GM12801 (cell line): Measurements from ENCODE around the gene EEF2.

Source experiments
- TF ChIP-seq, protein P1 (sequence below): IDR thresholded peaks from one replicate; pipeline ENCODE4 v1.5.1; 2011; ENCODE audit warnings: control low read depth; ENCODE audit not compliant: insufficient read length; ENCODE audit errors: extremely low read depth

Gene EEF2

DNA sequence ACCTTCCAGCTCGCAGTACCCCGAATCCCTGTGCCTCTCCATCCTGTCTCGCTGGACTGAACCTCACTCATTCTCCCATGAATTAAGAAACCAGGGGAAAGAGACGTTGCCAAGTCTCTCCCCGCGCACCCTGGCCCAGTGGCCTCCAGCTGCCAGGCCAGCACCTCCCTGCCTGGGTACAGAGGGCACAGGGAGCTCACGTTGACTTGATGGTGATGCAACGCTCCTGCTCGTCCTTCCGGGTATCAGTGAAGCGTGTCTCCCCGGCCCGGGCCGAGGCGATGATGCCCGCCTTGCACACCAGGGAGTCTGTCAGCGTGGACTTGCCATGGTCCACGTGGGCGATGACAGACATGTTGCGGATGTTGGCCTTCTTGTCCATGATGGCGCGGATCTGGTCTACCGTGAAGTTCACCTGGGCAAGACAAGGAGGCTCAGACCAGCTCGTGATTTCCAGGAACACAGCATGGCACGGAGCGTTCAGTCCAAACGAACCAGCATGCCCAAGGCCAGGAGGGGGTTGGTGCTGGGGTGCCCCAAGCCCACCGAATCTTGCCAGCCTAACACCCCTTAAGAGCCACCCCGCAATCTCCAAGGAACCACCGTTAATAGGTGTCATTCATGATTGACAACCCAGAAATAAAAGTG, 1.2 kb downstream of the EEF2 start:
- TF ChIP-seq, protein P1, sequence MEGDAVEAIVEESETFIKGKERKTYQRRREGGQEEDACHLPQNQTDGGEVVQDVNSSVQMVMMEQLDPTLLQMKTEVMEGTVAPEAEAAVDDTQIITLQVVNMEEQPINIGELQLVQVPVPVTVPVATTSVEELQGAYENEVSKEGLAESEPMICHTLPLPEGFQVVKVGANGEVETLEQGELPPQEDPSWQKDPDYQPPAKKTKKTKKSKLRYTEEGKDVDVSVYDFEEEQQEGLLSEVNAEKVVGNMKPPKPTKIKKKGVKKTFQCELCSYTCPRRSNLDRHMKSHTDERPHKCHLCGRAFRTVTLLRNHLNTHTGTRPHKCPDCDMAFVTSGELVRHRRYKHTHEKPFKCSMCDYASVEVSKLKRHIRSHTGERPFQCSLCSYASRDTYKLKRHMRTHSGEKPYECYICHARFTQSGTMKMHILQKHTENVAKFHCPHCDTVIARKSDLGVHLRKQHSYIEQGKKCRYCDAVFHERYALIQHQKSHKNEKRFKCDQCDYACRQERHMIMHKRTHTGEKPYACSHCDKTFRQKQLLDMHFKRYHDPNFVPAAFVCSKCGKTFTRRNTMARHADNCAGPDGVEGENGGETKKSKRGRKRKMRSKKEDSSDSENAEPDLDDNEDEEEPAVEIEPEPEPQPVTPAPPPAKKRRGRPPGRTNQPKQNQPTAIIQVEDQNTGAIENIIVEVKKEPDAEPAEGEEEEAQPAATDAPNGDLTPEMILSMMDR, result no peak

DNA sequence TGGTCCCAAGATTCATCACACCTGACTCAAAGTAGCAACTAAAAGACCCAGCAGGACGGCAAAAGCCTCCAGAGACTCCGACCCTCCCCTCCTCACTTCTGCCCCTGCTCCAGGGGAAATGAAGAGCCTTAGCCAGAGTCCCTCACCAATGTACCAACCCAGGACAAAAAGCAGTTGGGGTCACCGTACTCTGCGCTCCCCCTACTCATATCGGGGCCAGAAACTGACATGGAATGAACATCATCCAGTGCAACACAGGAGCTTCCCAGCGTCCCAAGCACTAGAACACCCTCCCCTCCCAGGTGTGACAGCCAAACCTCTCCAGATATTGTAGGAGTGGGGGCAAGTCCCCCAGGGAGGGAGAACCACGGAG, 1.7 kb downstream of the EEF2 start:
- TF ChIP-seq, protein P1, result no peak

DNA sequence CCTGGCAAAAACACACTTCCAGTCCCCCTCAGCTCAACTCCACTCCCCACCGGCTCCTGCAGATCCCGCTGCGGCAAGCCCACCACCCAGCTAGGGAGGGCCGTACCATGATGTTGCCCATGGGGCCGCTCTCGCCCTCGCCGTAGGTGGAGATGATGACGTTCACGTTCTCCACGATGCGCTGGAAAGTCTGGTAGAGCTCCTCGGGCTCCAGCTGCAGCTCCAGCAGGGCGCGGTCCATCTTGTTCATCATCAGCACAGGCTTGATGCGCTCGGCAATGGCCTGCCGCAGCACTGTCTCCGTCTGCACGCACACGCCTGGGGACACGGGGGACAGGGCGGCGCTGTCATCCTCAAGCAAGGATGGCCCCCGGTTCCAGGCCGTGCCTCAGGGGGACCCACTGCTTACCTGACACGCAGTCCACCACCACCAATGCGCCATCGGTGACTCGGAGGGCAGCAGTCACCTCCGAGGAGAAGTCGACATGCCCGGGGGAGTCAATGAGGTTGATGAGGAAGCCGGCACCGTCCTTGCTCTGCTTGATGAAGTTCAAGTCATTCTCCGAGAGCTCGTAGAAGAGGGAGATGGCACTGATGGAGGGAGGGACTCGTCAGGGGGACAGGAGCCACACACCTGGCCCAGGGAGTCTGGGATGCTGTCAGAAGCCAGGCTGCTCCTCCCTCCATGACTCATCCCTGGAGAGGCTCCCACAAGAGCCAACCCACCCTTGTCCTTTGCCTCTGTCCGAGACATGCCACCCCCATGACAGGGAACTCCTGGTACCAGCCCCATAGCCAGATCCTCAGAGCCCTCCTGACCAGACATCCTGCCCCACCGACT, 2.3 kb downstream of the EEF2 start:
- TF ChIP-seq, protein P1, result no peak

DNA sequence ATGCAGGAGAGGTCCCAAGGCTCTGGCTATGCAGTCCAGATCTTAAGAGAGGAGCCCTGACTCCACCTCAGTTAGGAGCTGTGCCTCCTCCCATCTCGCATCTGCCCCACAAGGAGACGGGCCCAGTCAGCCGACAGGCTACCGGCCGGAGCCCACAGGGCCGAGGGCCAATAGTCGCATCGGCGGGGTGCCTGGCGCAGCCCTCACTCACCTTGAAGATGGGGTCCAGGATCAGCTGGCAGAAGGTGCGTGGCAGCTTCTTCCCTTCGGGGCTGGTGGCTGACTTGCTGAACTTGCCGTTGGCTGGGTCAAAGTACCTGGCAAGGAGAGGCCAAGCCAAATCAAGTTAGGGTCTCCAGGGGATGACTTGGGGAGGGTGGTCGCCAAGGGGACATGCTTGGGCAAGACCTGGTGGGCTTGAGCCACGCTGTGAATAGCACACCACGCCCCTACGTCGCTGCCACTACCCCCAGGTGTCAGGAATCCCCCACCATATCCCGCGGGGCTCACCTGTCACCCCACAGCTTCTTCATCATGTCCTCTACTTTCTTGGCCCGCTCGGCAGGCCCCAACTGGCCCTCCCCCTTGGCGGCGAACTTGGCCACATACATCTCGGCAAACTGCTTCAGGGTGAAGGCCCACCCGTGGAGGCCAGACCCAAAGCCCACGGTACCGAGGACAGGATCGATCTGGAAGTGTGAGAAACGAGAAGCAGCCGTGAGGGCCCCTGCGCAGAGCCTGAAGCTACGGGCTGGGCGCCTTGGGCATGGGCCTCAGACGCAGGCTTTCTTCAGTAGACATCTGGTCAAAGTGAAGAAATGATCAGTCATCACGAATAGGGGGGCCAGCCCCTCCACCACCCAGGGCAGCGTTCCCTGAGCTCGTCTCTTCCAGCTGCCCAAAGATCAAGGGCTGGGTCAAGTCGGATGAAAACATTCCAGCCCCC, 3.3 kb downstream of the EEF2 start:
- TF ChIP-seq, protein P1, result no peak

DNA sequence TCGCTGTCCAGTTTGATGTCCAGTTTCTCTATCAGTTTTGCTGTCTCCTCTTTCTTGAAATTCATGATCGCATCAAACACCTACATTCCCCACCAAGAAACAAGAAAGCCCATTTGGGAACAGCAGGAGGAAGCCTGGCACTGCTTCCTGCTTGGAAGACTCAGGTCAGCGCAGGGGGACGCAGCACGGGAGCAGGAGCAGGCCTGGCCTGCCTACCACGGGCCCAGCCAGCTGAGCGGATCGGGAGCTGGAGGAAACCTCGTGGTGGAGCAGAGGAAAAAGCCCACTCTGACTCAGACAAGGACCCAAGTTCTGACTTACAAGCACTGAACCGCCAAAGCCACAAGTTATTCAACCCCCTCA, 3.9 kb downstream of the EEF2 start:
- TF ChIP-seq, protein P1, result no peak

DNA sequence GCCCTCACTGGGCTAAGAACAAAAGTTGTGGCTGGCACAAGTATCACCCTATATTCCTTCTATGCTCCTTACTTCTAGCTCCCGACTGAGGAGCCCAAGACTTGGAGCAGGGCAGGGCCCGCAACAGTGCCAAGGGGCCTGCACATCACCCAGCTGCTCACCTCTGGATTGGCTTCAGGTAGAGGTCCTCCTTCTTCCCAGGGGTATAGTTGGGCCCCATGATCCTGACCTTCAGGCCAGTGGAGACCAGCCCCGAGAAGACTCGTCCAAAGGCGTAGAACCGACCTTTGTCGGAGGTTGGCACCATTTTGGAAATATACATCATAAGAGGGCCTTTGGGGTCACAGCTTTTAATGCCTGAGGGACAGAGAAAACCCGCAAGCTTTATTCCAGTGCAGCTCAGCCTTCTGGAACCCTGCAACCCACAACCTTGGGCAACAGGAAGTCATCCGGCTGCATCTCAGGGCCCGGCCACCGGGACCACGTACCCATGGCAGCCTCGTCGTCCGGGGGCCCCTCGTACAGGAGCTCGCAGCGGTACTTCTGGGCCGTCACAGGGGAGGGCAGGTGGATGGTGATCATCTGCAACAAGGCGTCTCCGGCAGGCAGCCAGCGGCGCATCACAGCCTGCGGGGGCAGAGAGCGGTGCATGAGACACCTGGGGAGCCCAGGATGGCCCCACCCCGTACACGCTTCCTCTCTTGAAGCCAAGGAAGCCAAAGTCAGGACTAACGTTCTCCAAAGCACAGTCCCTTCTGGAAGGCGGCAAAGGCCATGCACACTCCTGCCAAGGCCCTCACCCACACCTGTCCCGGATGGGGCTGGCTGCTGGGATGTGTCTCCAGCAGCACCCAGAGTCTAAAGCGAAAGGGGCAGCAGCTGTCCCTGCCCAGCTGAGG, 4.7 kb downstream of the EEF2 start:
- TF ChIP-seq, protein P1, result no peak
